H1 (cell line): ENCODE results near the gene TSFM. TPM values are rescaled to one million over a fixed set of nuclear protein-coding genes. Genes with fewer than 3 reads are reported as not detected.

Experiments
- CTCF ChIA-PET: fragments of 300-600 bp; sonication (Branson Sonifier 250); formaldehyde crosslinking; loops from one replicate; lab custom pipeline; 2021; ENCODE audit not compliant: partially characterized antibody; lab: Charles Lee
- POLR2A ChIA-PET: fragments of 300-600 bp; sonication (Branson Sonifier 250); formaldehyde crosslinking; loops from one replicate; lab custom pipeline; 2021; ENCODE audit warnings: inconsistent platforms; ENCODE audit not compliant: partially characterized antibody; lab: Charles Lee
- DNase-seq, 2 experiments: peaks; one replicate each; pipeline versions ENCODE4 v3.0.0 to v3.0.0-alpha.2; 2010 to 2022; ENCODE audit warnings: low spot score in 2 of 2, low read depth in 1 of 2, mixed read lengths in 1 of 2
- FAIRE-seq: peaks from 2 replicates; lab custom pipeline; 2011; peaks lifted over from hg19 to GRCh38; lab: Jason Lieb, UNC
- H2AFZ ChIP-seq: 2 replicates; pipeline ENCODE4 v1.8.1; 2012; ENCODE audit warnings: low read length, inconsistent platforms
- H2AK5ac ChIP-seq: 2 replicates; pipeline ENCODE4 v1.6.1; 2013; ENCODE audit warnings: low read depth, low read length
- H2BK120ac ChIP-seq: replicated peaks from 2 replicates; pipeline ENCODE3; 2013; ENCODE audit warnings: low read depth, low read length, inconsistent platforms
- H2BK12ac ChIP-seq: 2 replicates; pipeline ENCODE4 v1.6.1; 2013; ENCODE audit warnings: low read depth, low read length
- H2BK15ac ChIP-seq: 2 replicates; pipeline ENCODE4 v1.6.1; 2013; ENCODE audit warnings: low read length
- H2BK20ac ChIP-seq: 2 replicates; pipeline ENCODE4 v1.6.1; 2013; ENCODE audit warnings: low read length
- H2BK5ac ChIP-seq: 2 replicates; pipeline ENCODE4 v1.6.1; 2013; ENCODE audit warnings: low read depth, low read length
- H3K14ac ChIP-seq: 2 replicates; pipeline ENCODE4 v1.6.1; 2013; ENCODE audit warnings: inconsistent platforms; ENCODE audit not compliant: insufficient read length
- H3K18ac ChIP-seq: 2 replicates; pipeline ENCODE4 v1.6.1; 2013; ENCODE audit warnings: low read length; ENCODE audit errors: extremely low read depth
- H3K23ac ChIP-seq: 2 replicates; pipeline ENCODE4 v1.6.1; 2013; ENCODE audit warnings: inconsistent platforms; ENCODE audit not compliant: insufficient read length
- H3K23me2 ChIP-seq: 2 replicates; pipeline ENCODE4 v1.6.1; 2013; ENCODE audit warnings: low read depth, low read length
- H3K27ac ChIP-seq: 2 replicates; pipeline ENCODE4 v1.6.1; 2011; ENCODE audit warnings: low read depth, low read length, inconsistent platforms
- H3K27me3 ChIP-seq, 4 experiments: replicated peaks in 1 of 4; 1 replicate in 1 of 4; 2 replicates in 3 of 4; pipeline versions ENCODE4 v1.6.1 to v1.8.1; 2011 to 2013; ENCODE audit warnings: low read length in 3 of 4, mild to moderate bottlenecking in 3 of 4, inconsistent platforms in 2 of 4, mixed read lengths in 2 of 4, moderate library complexity in 1 of 4; ENCODE audit not compliant: control insufficient read depth in 3 of 4, insufficient read depth in 3 of 4; ENCODE audit errors: extremely low read depth in 1 of 4
- H3K36me3 ChIP-seq, 4 experiments: 2 replicates each; pipeline versions ENCODE4 v1.6.1 to v1.8.1; 2011 to 2013; ENCODE audit warnings: mild to moderate bottlenecking in 4 of 4, low read length in 3 of 4, moderate library complexity in 2 of 4, control low read depth in 1 of 4, inconsistent platforms in 1 of 4; ENCODE audit not compliant: insufficient read depth in 4 of 4, control insufficient read depth in 2 of 4
- H3K4ac ChIP-seq: replicated peaks from 2 replicates; pipeline ENCODE3; 2013; ENCODE audit warnings: low read length, low read depth, mixed read lengths, inconsistent platforms; ENCODE audit not compliant: insufficient read length
- H3K4me1 ChIP-seq, 4 experiments: replicated peaks in 1 of 4; 1 replicate in 1 of 4; 2 replicates in 3 of 4; pipeline versions ENCODE4 v1.6.1 to v1.8.1; 2011 to 2013; ENCODE audit warnings: low read length in 3 of 4, inconsistent platforms in 2 of 4, mixed read lengths in 1 of 4; ENCODE audit not compliant: insufficient read depth in 4 of 4, control insufficient read depth in 3 of 4
- H3K4me2 ChIP-seq, 2 experiments: 2 replicates each; pipeline versions ENCODE4 v1.6.1 to v1.8.1; 2011 to 2013; ENCODE audit warnings: low read depth in 2 of 2, low read length in 2 of 2, control low read depth in 1 of 2, inconsistent platforms in 1 of 2, mild to moderate bottlenecking in 1 of 2; ENCODE audit not compliant: insufficient read depth in 1 of 2
- H3K4me3 ChIP-seq, 4 experiments: fragments of 200-600, 300-600 bp in 1 of 4; sonication (generic), shearing (Covaris generic), sonication (Bioruptor Twin) in 1 of 4; 2 replicates each; pipeline versions ENCODE4 v1.5.1 to v1.8.1; 2011 to 2016; ENCODE audit warnings: low read length in 4 of 4, low read depth in 3 of 4, control low read depth in 2 of 4, inconsistent platforms in 2 of 4, mild to moderate bottlenecking in 2 of 4, mixed read lengths in 1 of 4, moderate library complexity in 1 of 4; ENCODE audit not compliant: insufficient read depth in 2 of 4; ENCODE audit errors: extremely low read depth in 1 of 4
- H3K56ac ChIP-seq: replicated peaks from 2 replicates; pipeline ENCODE3; 2013; ENCODE audit warnings: low read depth, mild to moderate bottlenecking, mixed read lengths, low read length, inconsistent platforms; ENCODE audit not compliant: insufficient read length
- H3K79me1 ChIP-seq: 2 replicates; pipeline ENCODE4 v1.6.1; 2013; ENCODE audit warnings: low read depth, low read length, control low read depth
- H3K79me2 ChIP-seq, 2 experiments: 2 replicates each; pipeline versions ENCODE4 v1.6.1 to v1.8.1; 2012 to 2013; ENCODE audit warnings: low read length in 2 of 2, mild to moderate bottlenecking in 2 of 2, inconsistent platforms in 1 of 2; ENCODE audit not compliant: insufficient read depth in 2 of 2, control insufficient read depth in 1 of 2
- H3K9ac ChIP-seq, 4 experiments: replicated peaks in 1 of 4; 1 replicate in 1 of 4; 2 replicates in 3 of 4; pipeline versions ENCODE4 v1.6.1 to v1.8.1; 2011 to 2013; ENCODE audit warnings: low read depth in 3 of 4, low read length in 3 of 4, control low read depth in 2 of 4, mild to moderate bottlenecking in 2 of 4, moderate library complexity in 2 of 4, inconsistent platforms in 1 of 4; ENCODE audit errors: extremely low read depth in 1 of 4
- H3K9me3 ChIP-seq, 2 experiments: 2 replicates each; pipeline versions ENCODE4 v1.6.1 to v1.8.1; 2012 to 2013; ENCODE audit warnings: mild to moderate bottlenecking in 2 of 2, moderate library complexity in 2 of 2, control low read depth in 1 of 2, inconsistent platforms in 1 of 2, low read depth in 1 of 2, low read length in 1 of 2, mixed read lengths in 1 of 2; ENCODE audit not compliant: insufficient read depth in 2 of 2
- H4K20me1 ChIP-seq, 2 experiments: replicated peaks in 1 of 2; 2 replicates each; pipeline versions ENCODE3 to v1.8.1; 2011 to 2013; ENCODE audit warnings: inconsistent platforms in 2 of 2, low read length in 2 of 2, mild to moderate bottlenecking in 1 of 2; ENCODE audit not compliant: insufficient read depth in 2 of 2, control insufficient read depth in 1 of 2
- H4K5ac ChIP-seq: 2 replicates; pipeline ENCODE4 v1.6.1; 2013; ENCODE audit warnings: low read length, low read depth, mixed read lengths, inconsistent platforms; ENCODE audit not compliant: insufficient read length
- H4K8ac ChIP-seq: 2 replicates; pipeline ENCODE4 v1.8.0; 2013; ENCODE audit warnings: mild to moderate bottlenecking, moderate library complexity, low read length, inconsistent platforms; ENCODE audit not compliant: insufficient read depth; ENCODE audit errors: extremely low read depth
- H4K91ac ChIP-seq: replicated peaks from 2 replicates; pipeline ENCODE3; 2013; ENCODE audit warnings: low read length, mixed read lengths, inconsistent platforms; ENCODE audit not compliant: insufficient read length
- GABPA ChIP-seq: IDR thresholded peaks from 2 replicates; pipeline ENCODE4 v1.6.1; 2011; ENCODE audit warnings: mild to moderate bottlenecking, low read length, moderate library complexity, borderline replicate concordance; ENCODE audit not compliant: insufficient read depth
- HDAC2 ChIP-seq, 2 experiments: fragments of 300-600 bp in 1 of 2; sonication (generic) in 1 of 2; IDR thresholded peaks; 2 replicates each; pipeline ENCODE4 v1.6.1; 2011 to 2012; ENCODE audit warnings: low read depth in 2 of 2, low read length in 2 of 2, mild to moderate bottlenecking in 2 of 2, moderate library complexity in 2 of 2, borderline replicate concordance in 1 of 2, inconsistent platforms in 1 of 2
- WGBS, 2 experiments: shearing (Covaris generic) in 1 of 2; methylation state at CpG; one replicate each; pipeline versions ENCODE4 v1.1.6 to v1.1.7; 2013 to 2015; ENCODE audit warnings: low lambda C conversion rate in 2 of 2, mixed read lengths in 2 of 2, inconsistent platforms in 1 of 2, low coverage in 1 of 2, missing lambda C conversion rate in 1 of 2; ENCODE audit not compliant: insufficient replicate concordance in 2 of 2, insufficient coverage in 1 of 2, insufficient read length in 1 of 2; ENCODE audit errors: extremely low coverage in 1 of 2, missing lambda C conversion rate in 1 of 2; 5-methylcytosine and 5-hydroxymethylcytosine counted together
- polyA plus RNA-seq, 7 experiments: library from polyadenylated mRNA; depleted of rRNA in 3 of 7; stranded (reverse) in 5 of 7; unstranded in 2 of 7; fragments of >200 nt in 5 of 7; fragments of 200-250 nt in 2 of 7; gene quantifications; 1 replicate in 5 of 7; 2 replicates in 1 of 7; 4 replicates in 1 of 7; pipeline versions ENCODE4 v1.2.1 to v1.2.3, GENCODE V29; 2011 to 2013; ENCODE audit warnings: missing spikeins in 2 of 7, mixed read lengths in 2 of 7
- total RNA-seq: library from RNA; stranded (reverse); fragmentation: NEBNext Ultra II Directional; extraction: Animal tissue kit (Norgen Biotek cat#: 25700); gene quantifications from 2 replicates; pipeline ENCODE4 v1.2.1, GENCODE V29; 2021

TSFM gene
- total and polyA plus RNA-seq, 2 of the 8 experiments (the other 6 are each of a cell fraction or from before 2014, with no cell fraction given), result 17.4 to 49.8 TPM

GRCh38 chr12:57776247-57776587 lies 6.4 kb upstream of the TSFM start:
- H3K27me3 ChIP-seq, result peaks cover 0 to 4% (median 1%) of the 10 kb centered on the region in 4 experiments; a peak in 2 of 7 replicates
- no peak overlapping the region for H2BK20ac ChIP-seq
- H3K14ac ChIP-seq, result no peak overlapping the region
- H4K91ac ChIP-seq, result no peak overlapping the region
- H3K36me3 ChIP-seq, result no peaks in the 10 kb centered on the region; a peak in 1 of 8 replicates
- H3K4me3 ChIP-seq, result no peak overlapping the region
- no peak overlapping the region for H3K23ac ChIP-seq
- no peaks in the 10 kb centered on the region; the same call in 1 of the 2 replicates for H3K79me1 ChIP-seq
- peaks cover 11% of the 10 kb centered on the region; the same call in 1 of the 2 replicates for H3K23me2 ChIP-seq
- H3K4ac ChIP-seq, result no peak overlapping the region
- DNase-seq, result no peak
- no peak overlapping the region for H3K27ac ChIP-seq
- H4K5ac ChIP-seq, result no peak overlapping the region
- no peak overlapping the region for H3K56ac ChIP-seq
- no peak overlapping the region for H3K9ac ChIP-seq
- 91% methylated on average over 2 of the region's 2 CpGs; no CpG with 5 or more reads in 1 of the 2 experiments for WGBS, 2 experiments
- CTCF ChIA-PET, result interaction anchor here (0.6 to 4.5 kb wide), 7 partner anchors 8 to 153 kb away, joined by 3 to 28 read pairs (median 5); partner anchors contain the start of gene CYP27B1
- H3K9me3 ChIP-seq, result no peaks in the 10 kb centered on the region
- H4K20me1 ChIP-seq, result no peaks in the 10 kb centered on the region
- POLR2A ChIA-PET, result interaction anchor here (0.6 to 1.8 kb wide), 4 partner anchors 9 to 163 kb away, joined by 3 to 4 read pairs (median 3); partner anchors contain the start of gene CYP27B1
- H4K8ac ChIP-seq, result no peak overlapping the region
- peaks cover 0 to 3% (median 1%) of the 10 kb centered on the region in 4 experiments; a peak in 2 of 7 replicates for H3K4me1 ChIP-seq
- H2BK15ac ChIP-seq, result no peak overlapping the region
- H3K4me2 ChIP-seq, result no peak overlapping the region
- H2AK5ac ChIP-seq, result no peak overlapping the region
- H2BK120ac ChIP-seq, result no peak overlapping the region
- no peak overlapping the region for H2AFZ ChIP-seq
- H3K18ac ChIP-seq, result no peak overlapping the region
- no peak overlapping the region for H2BK5ac ChIP-seq
- no peak overlapping the region for H2BK12ac ChIP-seq
- TF ChIP-seq HDAC2 (IDR thresholded peaks at IDR 0.05; ENCODE audit: borderline replicate concordance in 1 of 2, low read depth in 2 of 2, low read length in 2 of 2), result no peak
- TF ChIP-seq GABPA, result no peak
- no peak for FAIRE-seq
- 0 out of 4 replicates have a peak, but pooled peaks cover 0 to 2% of the 10 kb centered on the region in 2 experiments for H3K79me2 ChIP-seq
